H1 (cell line): ENCODE results near the gene C2. TPM values are rescaled to one million over a fixed set of nuclear protein-coding genes. Genes with fewer than 3 reads are reported as not detected.
A peak's percentile ranks its signal among the peaks of the same experiment; 100 is the strongest.

Experiments used
- KDM4A ChIP-seq: IDR thresholded peaks from one replicate; pipeline ENCODE4 v1.7.1; 2012; ENCODE audit warnings: low read depth, mild to moderate bottlenecking, moderate library complexity, low read length, inconsistent platforms; ENCODE audit not compliant: severe bottlenecking
- KDM5A ChIP-seq: fragments of 200-600 bp; IDR thresholded peaks from 2 replicates; pipeline ENCODE4 v1.7.1; 2012; ENCODE audit warnings: mild to moderate bottlenecking, low read length, inconsistent platforms, mixed read lengths
- MAX ChIP-seq: IDR thresholded peaks from 2 replicates; pipeline ENCODE4 v1.6.1; 2012; ENCODE audit warnings: inconsistent platforms
- RAD21 ChIP-seq, 2 experiments: IDR thresholded peaks in 1 of 2; conservative IDR thresholded peaks in 1 of 2; 2 replicates each; pipeline ENCODE4 v1.6.1; 2011; ENCODE audit warnings: low read depth in 2 of 2, low read length in 2 of 2, improper control_type of control experiment in 1 of 2, inconsistent platforms in 1 of 2, mild to moderate bottlenecking in 1 of 2, moderate library complexity in 1 of 2
- TBP ChIP-seq: IDR thresholded peaks from 2 replicates; pipeline ENCODE4 v1.6.1; 2011; ENCODE audit warnings: low read depth, low read length, improper control_type of control experiment
- polyA plus RNA-seq, 7 experiments: library from polyadenylated mRNA; depleted of rRNA in 3 of 7; stranded (reverse) in 5 of 7; unstranded in 2 of 7; fragments of >200 nt in 5 of 7; fragments of 200-250 nt in 2 of 7; gene quantifications; 1 replicate in 5 of 7; 2 replicates in 1 of 7; 4 replicates in 1 of 7; pipeline versions ENCODE4 v1.2.1 to v1.2.3, GENCODE V29; 2011 to 2013; ENCODE audit warnings: missing spikeins in 2 of 7, mixed read lengths in 2 of 7
- total RNA-seq: library from RNA; stranded (reverse); fragmentation: NEBNext Ultra II Directional; extraction: Animal tissue kit (Norgen Biotek cat#: 25700); gene quantifications from 2 replicates; pipeline ENCODE4 v1.2.1, GENCODE V29; 2021

Gene C2
- total and polyA plus RNA-seq, 2 of the 8 experiments (the other 6 are each of a cell fraction or from before 2014, with no cell fraction given) = 0.26 to 0.38 TPM

- TF ChIP-seq TBP = no peak
- no peak; a peak in 1 of 4 replicates for TF ChIP-seq RAD21 (IDR thresholded peaks at IDR 0.05 in 1 of 2, conservative IDR thresholded peaks at IDR 0.05 in 1 of 2; ENCODE audit: low read depth in 2 of 2, low read length in 2 of 2)
- peak; percentile 78 for TF ChIP-seq MAX
- no peak for TF ChIP-seq KDM5A
- peak; percentile 30 for TF ChIP-seq KDM4A
Observed at GRCh38 chr6:31900917-31901414, 26.6 kb upstream of the C2 start (continued).
